ENCODE measurements around the gene ARHGAP26.

GRCh38 chr5:143102411-143102810, 332.2 kb downstream of the ARHGAP26 start:
- TF ChIP-seq EP300 (IDR thresholded peaks at IDR 0.05) (no peak), CTCF (IDR thresholded peaks at IDR 0.05) (no peak)
